HG03439 (cell line): ENCODE data around the gene CPNE6.

Source experiments
- ATAC-seq: cut with Tn5 transposase; IDR thresholded peaks from one replicate; pipeline ENCODE4 v1.9.1; 2021; ENCODE audit warnings: mild to moderate bottlenecking, moderate library complexity; ENCODE audit not compliant: unreplicated experiment

The CPNE6 gene

DNA sequence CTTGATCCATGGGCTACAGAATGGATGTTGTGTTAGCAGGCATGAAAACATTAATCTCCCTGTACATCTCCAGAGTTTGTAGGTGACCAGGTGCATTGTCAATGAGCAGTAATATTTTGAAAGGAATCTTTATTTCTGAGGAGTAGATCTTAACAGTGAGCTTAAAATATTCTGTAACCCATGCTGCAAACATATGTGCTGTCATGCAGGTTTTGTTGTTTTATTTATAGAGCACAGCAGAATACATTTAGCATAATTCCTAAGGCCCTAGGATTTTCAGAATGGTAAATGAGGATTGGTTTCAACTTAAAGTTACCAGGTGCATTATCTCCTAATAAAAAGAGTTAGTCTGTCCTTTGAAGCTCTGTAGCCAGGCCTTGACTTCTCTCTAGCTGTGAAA, 55.6 kb downstream of the CPNE6 start:
- no peak for ATAC-seq

DNA sequence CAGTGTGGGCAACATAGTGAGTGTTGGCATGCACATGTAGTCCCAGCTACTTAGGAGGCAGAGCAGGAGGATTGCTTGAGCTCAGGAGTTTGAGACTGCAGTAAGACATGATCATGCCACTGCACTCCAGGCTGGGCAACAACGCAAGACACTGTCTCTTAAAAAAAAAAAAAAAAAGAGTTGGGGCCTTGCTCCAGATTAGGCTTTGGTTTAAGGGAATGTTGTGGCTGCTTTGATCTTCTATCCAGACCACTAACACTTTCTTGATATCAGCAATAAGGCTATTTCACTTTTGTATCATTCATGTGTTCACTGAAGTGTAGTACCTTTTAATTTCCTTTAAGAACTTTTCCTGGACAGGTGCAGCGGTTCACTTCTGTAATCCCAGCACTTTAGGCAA, 56.3 kb downstream of the CPNE6 start:
- no peak for ATAC-seq
